Glutamatergic neuron (in vitro differentiated cells): ENCODE data around the gene PSMA1. TPM values are rescaled to one million over a fixed set of nuclear protein-coding genes. Genes with fewer than 3 reads are reported as not detected.

ENCODE experiments used
- DNase-seq: peaks from one replicate; pipeline ENCODE4 v3.0.0; 2022
- H3K27ac Mint-ChIP-seq: one replicate; pipeline ENCODE4 v1.8.0; 2020; ENCODE audit warnings: mild to moderate bottlenecking, mixed read lengths, inconsistent platforms; ENCODE audit not compliant: unreplicated experiment
- H3K27me3 Mint-ChIP-seq: one replicate; pipeline ENCODE4 v1.8.0; 2020; ENCODE audit warnings: mild to moderate bottlenecking, moderate library complexity, mixed read lengths, inconsistent platforms; ENCODE audit not compliant: unreplicated experiment
- H3K36me3 Mint-ChIP-seq: one replicate; pipeline ENCODE4 v1.8.0; 2020; ENCODE audit warnings: mild to moderate bottlenecking, mixed read lengths, inconsistent platforms; ENCODE audit not compliant: unreplicated experiment
- H3K4me1 Mint-ChIP-seq: one replicate; pipeline ENCODE4 v1.8.0; 2020; ENCODE audit warnings: mild to moderate bottlenecking, low read depth, mixed read lengths, inconsistent platforms; ENCODE audit not compliant: unreplicated experiment
- H3K4me3 Mint-ChIP-seq: one replicate; pipeline ENCODE4 v1.8.0; 2020; ENCODE audit warnings: mild to moderate bottlenecking, mixed read lengths, inconsistent platforms; ENCODE audit not compliant: unreplicated experiment
- H3K9me3 Mint-ChIP-seq: one replicate; pipeline ENCODE4 v1.8.0; 2020; ENCODE audit warnings: mild to moderate bottlenecking, moderate library complexity, mixed read lengths, inconsistent platforms; ENCODE audit not compliant: unreplicated experiment
- CTCF ChIP-seq: fragments of 200-600 bp; sonication (generic); IDR thresholded peaks from one replicate; pipeline ENCODE4 v1.5.0; 2021; ENCODE audit not compliant: partially characterized antibody, unreplicated experiment
- total RNA-seq: library from RNA; stranded (reverse); fragmentation: NEBNext Ultra II Directional; extraction: Animal tissue kit (Norgen Biotek cat#: 25700); gene quantifications from one replicate; pipeline ENCODE4 v1.2.1, GENCODE V29; 2021; ENCODE audit not compliant: unreplicated experiment

Gene PSMA1
- total RNA-seq, 1 donor from 2014 or later = 137 TPM

- DNase-seq = no peak
- Mint-ChIP-seq H3K27ac (no peak overlapping the region), H3K4me3 (no peak overlapping the region), H3K9me3 (no peaks in the 10 kb centered on the region), H3K36me3 (peaks cover 3% of the 10 kb centered on the region), H3K4me1 (no peaks in the 10 kb centered on the region), H3K27me3 (peaks cover 1% of the 10 kb centered on the region)
- TF ChIP-seq CTCF = no peak
Observed at GRCh38 chr11:14455648-14456430, 64.3 kb downstream of the PSMA1 start.

Other genes with a start within 250 kb of the PSMA1 start
- gene RRAS2, start 161.2 kb downstream of the PSMA1 start, total RNA-seq = 20.8 TPM
- gene COPB1, start 20.6 kb downstream of the PSMA1 start, total RNA-seq = 99.4 TPM
- gene PDE3B, start 123.4 kb upstream of the PSMA1 start, total RNA-seq = 14.1 TPM